A673 (cell line): ENCODE measurements around the gene CACNA1A. TPM values are rescaled to one million over a fixed set of nuclear protein-coding genes. Genes with fewer than 3 reads are reported as not detected.

Experiments used
- BruUV-seq: library from RNA; stranded (reverse); fragments of 400-500 nt; replicated peaks from 2 replicates; lab custom pipeline; 2021; lab: Mats Ljungman, UMichigan
- CTCF ChIA-PET: fragments of 300-600 bp; sonication (Branson Sonifier 250); formaldehyde crosslinking; loops from one replicate; lab custom pipeline; 2022; ENCODE audit warnings: antibody characterized with exemption; lab: Charles Lee
- POLR2A ChIA-PET: fragments of 300-600 bp; sonication (Branson Sonifier 250); formaldehyde crosslinking; loops from one replicate; lab custom pipeline; 2022; ENCODE audit warnings: antibody characterized with exemption; ENCODE audit not compliant: low non-redundant PET; lab: Charles Lee
- DNase-seq: peaks from one replicate; pipeline ENCODE4 v3.0.0-alpha.2; 2015; ENCODE audit warnings: low spot score
- H3K27ac ChIP-seq: fragments of 200-600 bp; sonication (generic); 2 replicates; pipeline ENCODE4 v1.5.1; 2016; ENCODE audit warnings: mixed run types, low read depth, mild to moderate bottlenecking, mixed read lengths, antibody characterized with exemption, low read length; ENCODE audit not compliant: poor library complexity, severe bottlenecking
- H3K27me3 ChIP-seq: fragments of 200-600 bp; sonication (generic); replicated peaks from 2 replicates; pipeline ENCODE4 v1.6.1; 2017; ENCODE audit warnings: mixed run types, low read depth, mild to moderate bottlenecking, mixed read lengths, antibody characterized with exemption, low read length; ENCODE audit not compliant: insufficient read depth, poor library complexity
- H3K36me3 ChIP-seq: fragments of 200-600 bp; sonication (generic); 2 replicates; pipeline ENCODE4 v1.6.1; 2016; ENCODE audit warnings: mixed run types, mild to moderate bottlenecking, mixed read lengths, antibody characterized with exemption, low read length; ENCODE audit not compliant: insufficient read depth, poor library complexity, severe bottlenecking
- H3K4me1 ChIP-seq: fragments of 200-600 bp; sonication (generic); 2 replicates; pipeline ENCODE4 v1.6.1; 2017; ENCODE audit warnings: mixed run types, mild to moderate bottlenecking, mixed read lengths, antibody characterized with exemption, low read length; ENCODE audit not compliant: insufficient read depth, poor library complexity, severe bottlenecking
- H3K4me3 ChIP-seq: fragments of 200-600 bp; sonication (generic); 2 replicates; pipeline ENCODE4 v1.5.1; 2016; ENCODE audit warnings: low read depth, mixed run types, mild to moderate bottlenecking, mixed read lengths, low read length; ENCODE audit not compliant: poor library complexity, severe bottlenecking
- H3K9me3 ChIP-seq: fragments of 200-600 bp; sonication (generic); 2 replicates; pipeline ENCODE4 v1.6.1; 2016; ENCODE audit warnings: mixed run types, low read depth, mild to moderate bottlenecking, mixed read lengths, antibody characterized with exemption, low read length; ENCODE audit not compliant: poor library complexity, severe bottlenecking
- CTCF ChIP-seq: fragments of 300-800, 200-600 bp; sonication (generic); conservative IDR thresholded peaks from 2 replicates; pipeline ENCODE4 v1.5.1; 2017; ENCODE audit warnings: low read depth, mild to moderate bottlenecking, antibody characterized with exemption, low read length, moderate library complexity, mixed read lengths
- EZH2 ChIP-seq: fragments of 200-600 bp; sonication (generic); IDR thresholded peaks from 2 replicates; pipeline ENCODE4 v1.6.1; 2017; ENCODE audit warnings: borderline replicate concordance, low read depth, mild to moderate bottlenecking, mixed read lengths, antibody characterized with exemption, low read length; ENCODE audit not compliant: poor library complexity, severe bottlenecking
- intact Hi-C: fragments of 100-400 bp; cut with micrococcal nuclease; formaldehyde crosslinking; loops from one replicate; pipeline ENCODE4 v1.10.0; 2022; ENCODE audit not compliant: unreplicated experiment
- total RNA-seq: library from RNA; stranded (reverse); gene quantifications from 2 replicates; pipeline ENCODE4 v1.2.3, GENCODE V29; 2021

The CACNA1A gene
- total RNA-seq, 1 experiment from 2014 or later, result 3.2 TPM

- POLR2A ChIA-PET, result no interaction called here
- Histone ChIP-seq H3K27me3 (no peaks in the 10 kb centered on the region), H3K9me3 (no peaks in the 10 kb centered on the region), H3K27ac (no peak overlapping the region), H3K4me3 (no peak overlapping the region), H3K36me3 (no peaks in the 10 kb centered on the region), H3K4me1 (no peaks in the 10 kb centered on the region)
- TF ChIP-seq EZH2, result no peak
- CTCF ChIA-PET, result interaction anchor here (0.6 to 1.2 kb wide), 2 partner anchors 43 to 85 kb away, joined by 3 to 9 read pairs; no protein-coding TSS in a partner anchor
- DNase-seq, result no peak
- intact Hi-C loops, result no loop called here
- no TSS peak for BruUV-seq
These were observed 310.6 kb downstream of the CACNA1A start for GRCh38 chr19:13195678-13196077.

GRCh38 chr19:13190781-13191540, 315.3 kb downstream of the CACNA1A start:
- intact Hi-C loops, result no loop called here

GRCh38 chr19:13189600-13189999, 316.7 kb downstream of the CACNA1A start:
- BruUV-seq, result no TSS peak
- DNase-seq, result no peak
- TF ChIP-seq CTCF (no peak), EZH2 (no peak)
- no peak overlapping the region for H3K27ac ChIP-seq
- no peaks in the 10 kb centered on the region for H3K4me1 ChIP-seq
- no peaks in the 10 kb centered on the region for H3K9me3 ChIP-seq
- ChIA-PET POLR2A (interaction anchor here (0.7 kb wide), 1 partner anchor 107 kb away, joined by 11 read pairs; no protein-coding TSS in a partner anchor), CTCF (no interaction called here)
- intact Hi-C loops, result no loop called here
- H3K36me3 ChIP-seq, result no peaks in the 10 kb centered on the region
- no peaks in the 10 kb centered on the region for H3K27me3 ChIP-seq
- H3K4me3 ChIP-seq, result no peak overlapping the region

More at GRCh38 chr19:13190781-13191540, 315.3 kb downstream of the CACNA1A start:
- CTCF ChIA-PET, result no interaction called here
- Histone ChIP-seq H3K4me3 (no peak overlapping the region), H3K27ac (no peak overlapping the region), H3K27me3 (no peaks in the 10 kb centered on the region), H3K36me3 (no peaks in the 10 kb centered on the region), H3K9me3 (no peaks in the 10 kb centered on the region), H3K4me1 (no peaks in the 10 kb centered on the region)
- no peak for DNase-seq
- no TSS peak for BruUV-seq
- TF ChIP-seq EZH2, result no peak
- no peak for TF ChIP-seq CTCF
- POLR2A ChIA-PET, result no interaction called here
